Stomach (tissue), 8 donors: ENCODE measurements around the gene PPP1R13L. TPM values are rescaled to one million over a fixed set of nuclear protein-coding genes. Genes with fewer than 3 reads are reported as not detected.

Source experiments
- polyA plus RNA-seq, 3 donors: library from polyadenylated mRNA; stranded (reverse); fragments of 200-250 nt; gene quantifications; one replicate each; pipeline ENCODE4 v1.2.3, GENCODE V29; 2013
- small RNA-seq, 4 donors: library from RNA; depleted of rRNA; stranded (forward); fragments of <200 nt; gene quantifications; one replicate each; pipeline ENCODE3, GENCODE V24; 2016
- total RNA-seq, 5 donors: library from RNA; depleted of rRNA; stranded (reverse); fragments of >200 nt; gene quantifications; one replicate each; pipeline versions ENCODE4 v1.1.0 to v1.2.3, GENCODE V29; 2014 to 2016
- donor health status: healthy with polysubstance abuse.
- donor health status: Bipolar disorder and iron deficiency.
- donor health status: healthy.

The PPP1R13L gene
- total and polyA plus RNA-seq, 8 donors, result 2.4 to 120 (median 19.9) TPM

Small RNA genes within 50 kb of the gene (small RNA-seq; reads per million reads assigned to genes)
- gene MIR6088, result 0 reads per million in 4 donors

Other genes with a start within 250 kb of the PPP1R13L start
- gene NKPD1, start 244.1 kb downstream of the PPP1R13L start, total RNA-seq, result not detected
- under 1 TPM in 1 of 3 donors, not detected in 2; 0.20 TPM for gene NKPD1, start 244.1 kb downstream of the PPP1R13L start, polyA plus RNA-seq
- 10 to 100 TPM in 3 of 5 donors, 1 to 10 TPM in 1, not detected in 1; 8.7 to 40.7 (median 27.8) TPM for gene TRAPPC6A, start 226.8 kb downstream of the PPP1R13L start, total RNA-seq
- gene TRAPPC6A, start 226.8 kb downstream of the PPP1R13L start, polyA plus RNA-seq, result 10 to 100 TPM; 53.5 to 59.4 (median 58.1) TPM
- gene BLOC1S3, start 226.3 kb downstream of the PPP1R13L start, total RNA-seq, result 10 to 100 TPM in 2 of 5 donors, 1 to 10 TPM in 3; 3.1 to 71.0 (median 8.3) TPM
- gene BLOC1S3, start 226.3 kb downstream of the PPP1R13L start, polyA plus RNA-seq, result 1 to 10 TPM; 3.5 to 7.5 (median 4.3) TPM
- gene EXOC3L2, start 159.7 kb downstream of the PPP1R13L start, total RNA-seq, result 10 to 100 TPM in 1 of 5 donors, 1 to 10 TPM in 1, under 1 TPM in 2, not detected in 1; 0.72 to 20.6 (median 1.0) TPM
- gene EXOC3L2, start 159.7 kb downstream of the PPP1R13L start, polyA plus RNA-seq, result 1 to 10 TPM; 1.1 to 2.9 (median 1.9) TPM
- 100 to 1,000 TPM in 1 of 5 donors, 10 to 100 TPM in 3, 1 to 10 TPM in 1; 8.8 to 120 (median 21.8) TPM for gene MARK4, start 153.8 kb downstream of the PPP1R13L start, total RNA-seq
- gene MARK4, start 153.8 kb downstream of the PPP1R13L start, polyA plus RNA-seq, result 10 to 100 TPM; 12.6 to 16.2 (median 14.6) TPM
- 10 to 100 TPM in 1 of 5 donors, 1 to 10 TPM in 2, not detected in 2; 4.1 to 10.8 (median 6.2) TPM for gene CKM, start 82.2 kb downstream of the PPP1R13L start, total RNA-seq
- gene CKM, start 82.2 kb downstream of the PPP1R13L start, polyA plus RNA-seq, result 10 to 100 TPM; 10.9 to 58.5 (median 11.3) TPM
- gene KLC3, start 64.3 kb downstream of the PPP1R13L start, total RNA-seq, result under 1 TPM in 1 of 5 donors, not detected in 4; 0.92 TPM
- gene KLC3, start 64.3 kb downstream of the PPP1R13L start, polyA plus RNA-seq, result 1 to 10 TPM in 2 of 3 donors, under 1 TPM in 1; 0.61 to 7.0 (median 1.1) TPM
- gene ERCC2, start 34.5 kb downstream of the PPP1R13L start, total RNA-seq, result 10 to 100 TPM in 3 of 5 donors, 1 to 10 TPM in 2; 5.3 to 77.3 (median 12.0) TPM
- gene ERCC2, start 34.5 kb downstream of the PPP1R13L start, polyA plus RNA-seq, result 10 to 100 TPM in 1 of 3 donors, 1 to 10 TPM in 2; 6.2 to 10.5 (median 6.9) TPM
- 1 to 10 TPM in 2 of 5 donors, under 1 TPM in 1, not detected in 2; 0.55 to 5.9 (median 2.2) TPM for gene POLR1G, start 1.6 kb upstream of the PPP1R13L start, total RNA-seq
- gene POLR1G, start 1.6 kb upstream of the PPP1R13L start, polyA plus RNA-seq, result 1 to 10 TPM; 1.8 to 7.2 (median 3.4) TPM
- 10 to 100 TPM in 4 of 5 donors, 1 to 10 TPM in 1; 7.8 to 79.3 (median 36.9) TPM for gene ERCC1, start 18.8 kb upstream of the PPP1R13L start, total RNA-seq
- gene ERCC1, start 18.8 kb upstream of the PPP1R13L start, polyA plus RNA-seq, result 10 to 100 TPM; 53.9 to 66.9 (median 54.6) TPM
- 10 to 100 TPM in 2 of 5 donors, 1 to 10 TPM in 3; 1.2 to 76.8 (median 5.5) TPM for gene FOSB, start 62.9 kb upstream of the PPP1R13L start, total RNA-seq
- gene FOSB, start 62.9 kb upstream of the PPP1R13L start, polyA plus RNA-seq, result 10 to 100 TPM in 2 of 3 donors, 1 to 10 TPM in 1; 6.9 to 20.9 (median 11.1) TPM
- 10 to 100 TPM in 2 of 5 donors, 1 to 10 TPM in 2, not detected in 1; 2.0 to 37.3 (median 10.6) TPM for gene RTN2, start 92.0 kb upstream of the PPP1R13L start, total RNA-seq
- gene RTN2, start 92.0 kb upstream of the PPP1R13L start, polyA plus RNA-seq, result 1 to 10 TPM; 4.7 to 9.3 (median 7.9) TPM
- 1 to 10 TPM in 1 of 5 donors, under 1 TPM in 1, not detected in 3; 0.92 to 1.6 TPM for gene PPM1N, start 93.4 kb upstream of the PPP1R13L start, total RNA-seq
- 1 to 10 TPM; 1.9 to 5.2 (median 4.9) TPM for gene PPM1N, start 93.4 kb upstream of the PPP1R13L start, polyA plus RNA-seq
- 100 to 1,000 TPM in 3 of 5 donors, 10 to 100 TPM in 2; 48.4 to 280 (median 119) TPM for gene VASP, start 102.4 kb upstream of the PPP1R13L start, total RNA-seq
- 100 to 1,000 TPM in 1 of 3 donors, 10 to 100 TPM in 2; 62.8 to 149 (median 76.0) TPM for gene VASP, start 102.4 kb upstream of the PPP1R13L start, polyA plus RNA-seq
- gene OPA3, start 179.7 kb upstream of the PPP1R13L start, total RNA-seq, result 10 to 100 TPM in 1 of 5 donors, 1 to 10 TPM in 3, under 1 TPM in 1; under 0.01 to 27.5 (median 3.7) TPM
- 1 to 10 TPM; 2.9 to 5.5 (median 4.9) TPM for gene OPA3, start 179.7 kb upstream of the PPP1R13L start, polyA plus RNA-seq
- 1 to 10 TPM; 1.3 to 5.8 (median 2.0) TPM for gene GPR4, start 197.1 kb upstream of the PPP1R13L start, total RNA-seq
- gene GPR4, start 197.1 kb upstream of the PPP1R13L start, polyA plus RNA-seq, result 1 to 10 TPM in 2 of 3 donors, under 1 TPM in 1; 0.60 to 3.2 (median 2.9) TPM
- gene EML2, start 234.3 kb upstream of the PPP1R13L start, total RNA-seq, result 100 to 1,000 TPM in 2 of 5 donors, 10 to 100 TPM in 3; 17.8 to 387 (median 33.8) TPM
- 10 to 100 TPM; 28.6 to 53.0 (median 31.8) TPM for gene EML2, start 234.3 kb upstream of the PPP1R13L start, polyA plus RNA-seq